Stimulated activated CD4-positive, alpha-beta T cell treated with anti-CD3 and anti-CD28 coated beads, Interleukin-4, amount 100 ng/mL, for 4 hours (primary cell): Measurements from ENCODE around the gene GALNT7.
"Not testable (repeated sequence)": the region's sequence is repeated elsewhere in the genome, so short reads cannot be mapped to it uniquely, and the experiment has no call there.

Source experiments
- DNase-seq, 2 experiments: peaks; one replicate each; pipeline ENCODE4 v3.0.0-alpha.2; 2020

GALNT7 gene

DNA sequence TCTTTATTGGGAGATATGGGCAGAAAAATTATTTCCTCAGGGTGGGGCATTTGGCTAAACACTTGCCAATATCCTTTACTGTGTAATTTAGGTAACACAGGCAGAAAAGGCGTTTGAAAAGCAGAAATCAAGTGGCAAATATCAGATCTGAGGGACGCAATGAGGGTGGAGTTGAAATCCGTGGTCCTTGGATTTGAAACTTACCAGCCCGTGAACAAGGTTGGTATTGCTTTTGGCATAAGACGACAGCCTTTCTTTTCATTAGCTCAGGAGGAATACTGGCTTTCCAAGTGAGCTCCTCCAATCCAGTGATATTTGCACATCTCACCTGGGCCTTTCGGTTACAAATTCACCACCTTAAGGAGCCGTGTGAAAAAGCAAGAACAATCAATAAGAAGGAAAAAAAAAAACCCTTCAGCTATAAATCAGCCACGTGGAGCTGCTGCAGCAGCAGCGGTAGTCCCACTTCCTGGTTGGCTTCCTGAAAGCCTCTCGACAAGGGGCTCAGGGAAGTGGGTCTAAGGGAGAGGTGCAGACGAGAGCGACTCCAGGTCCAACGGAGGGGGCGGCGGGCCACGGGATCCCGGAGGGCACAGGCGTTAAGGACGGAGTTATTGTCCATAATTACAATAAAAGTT lies 734 bp upstream of the GALNT7 start:
- peak; percentile 12 to 17 for DNase-seq

- DNase-seq, result no peak
These were observed 492 bp downstream of the GALNT7 start for GRCh38 chr4:173169178-173169427.

DNA sequence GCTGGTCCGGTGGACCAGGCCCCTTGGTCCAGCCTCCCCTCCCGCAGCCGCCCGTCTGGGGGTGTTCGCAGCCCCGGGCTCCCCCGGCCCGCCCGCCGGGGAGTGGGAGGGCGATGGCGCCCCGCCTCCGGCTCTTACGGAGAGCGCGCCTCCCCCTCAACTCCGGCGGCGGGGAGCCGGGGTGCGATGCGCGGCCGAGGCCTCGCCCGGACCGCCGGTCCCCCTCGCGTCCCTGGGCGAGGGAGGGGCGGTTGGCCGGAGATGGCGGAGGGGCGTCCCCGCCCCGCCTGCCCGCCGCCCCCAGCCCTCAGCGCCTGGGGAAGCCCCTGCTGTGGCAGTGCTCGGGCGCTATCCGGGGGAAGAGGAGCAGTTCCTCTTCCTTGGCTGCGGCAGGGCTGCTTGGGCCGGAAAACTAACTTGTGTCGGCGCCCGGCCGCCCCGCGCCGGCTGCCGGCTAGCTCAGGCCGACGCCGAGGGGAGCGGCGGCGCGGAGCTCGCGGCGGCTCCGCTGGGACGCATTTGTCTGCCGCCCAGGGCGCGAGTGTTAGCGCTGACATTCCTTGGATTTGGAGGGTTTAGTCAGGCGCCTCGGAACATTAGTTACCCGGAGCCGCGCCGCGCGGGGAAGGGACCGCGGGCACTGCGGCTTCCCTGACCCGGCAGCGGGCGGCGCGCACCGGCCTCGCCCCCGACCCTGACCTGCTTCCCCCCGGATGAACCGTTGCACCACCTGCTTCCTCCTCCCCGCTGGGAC lies 994 bp downstream of the GALNT7 start:
- DNase-seq, result peak; percentile 48 to 56

GRCh38 chr4:173170182-173170778 lies 1.7 kb downstream of the GALNT7 start:
- DNase-seq, result peak in 1 of 2 experiments; percentile 6

DNA sequence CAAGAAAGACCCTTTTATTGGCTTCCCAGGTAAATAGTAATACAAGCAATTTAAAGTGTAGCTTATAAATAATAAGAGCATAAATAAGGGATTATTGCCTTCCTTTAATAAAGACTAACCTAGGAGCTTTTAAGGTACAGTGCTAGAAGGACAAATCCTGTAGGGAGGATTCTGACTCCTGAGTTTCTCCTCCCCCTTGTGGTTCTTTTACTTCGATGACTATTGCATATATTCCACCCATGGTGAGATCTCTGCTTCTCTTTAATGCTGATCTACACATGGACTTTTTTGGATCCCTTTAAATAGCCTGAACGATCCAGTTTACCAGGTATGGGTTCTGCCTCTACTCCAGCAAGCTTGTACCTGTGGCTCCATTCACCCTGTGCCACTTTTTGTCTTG lies 2.5 kb downstream of the GALNT7 start:
- no peak for DNase-seq

DNA sequence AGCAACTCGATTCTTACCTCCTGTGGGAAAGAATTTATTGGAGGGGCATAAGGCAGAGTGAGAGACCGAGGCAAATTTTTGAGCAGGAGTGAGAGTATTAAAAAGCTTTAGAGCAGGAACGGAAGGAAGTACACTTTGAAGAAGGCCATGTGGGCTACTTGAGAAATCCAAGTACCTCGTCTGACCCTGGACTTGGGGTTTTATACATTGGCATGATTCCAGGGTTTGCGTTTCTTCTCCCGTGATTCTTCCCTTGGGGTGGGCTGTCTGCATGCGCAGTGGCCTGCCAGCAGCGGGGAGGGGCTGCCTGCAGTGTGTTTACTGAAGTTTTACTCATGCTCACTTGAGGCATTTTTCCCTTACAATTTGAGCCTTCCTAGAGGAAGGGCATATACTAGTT lies 3.4 kb downstream of the GALNT7 start:
- DNase-seq, result no peak

GRCh38 chr4:173174184-173174583 lies 5.6 kb downstream of the GALNT7 start:
- DNase-seq, result no peak

DNA sequence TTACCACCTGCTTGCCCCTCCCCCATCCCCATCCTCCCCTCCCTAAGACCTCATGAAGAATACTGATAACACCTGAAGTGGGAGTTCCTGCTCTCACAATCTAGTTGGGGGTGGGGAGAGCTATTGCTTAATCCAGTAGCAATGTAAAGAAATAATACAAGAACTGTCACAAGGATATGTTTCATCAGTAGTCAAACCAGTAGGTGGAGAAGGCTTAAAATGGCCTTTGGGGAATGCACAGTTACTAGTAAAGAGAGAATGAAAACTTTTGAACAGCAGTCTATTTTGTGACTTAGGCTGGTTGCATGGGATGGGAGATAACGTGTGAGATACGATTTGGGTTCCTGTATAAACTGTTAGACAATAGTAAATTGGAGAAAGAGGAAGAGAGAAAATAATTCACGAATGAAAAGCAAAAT lies 6.0 kb downstream of the GALNT7 start:
- DNase-seq, result no peak

- no peak for DNase-seq
These were observed 7.4 kb downstream of the GALNT7 start for GRCh38 chr4:173176010-173176409.

- no peak for DNase-seq
These were observed 8.6 kb downstream of the GALNT7 start for GRCh38 chr4:173177232-173177631.

DNA sequence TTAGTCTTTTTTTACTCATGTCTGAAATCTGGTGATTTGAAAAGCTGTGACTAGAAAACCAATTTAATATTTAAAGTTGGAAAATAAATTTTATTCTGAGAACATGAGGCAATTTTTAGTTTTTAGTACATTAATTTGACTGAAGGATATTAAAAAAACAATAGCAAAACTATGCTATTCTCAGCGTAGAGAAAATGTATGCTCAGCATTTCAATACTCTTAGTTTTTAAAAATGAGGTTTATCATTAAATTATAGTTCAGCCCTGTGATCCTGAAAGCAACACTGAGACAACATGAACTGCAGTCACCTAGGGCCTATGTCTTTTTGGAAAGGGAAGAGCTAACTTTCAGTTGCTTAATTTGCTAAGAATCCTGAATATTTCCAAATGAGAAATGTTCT lies 9.5 kb downstream of the GALNT7 start:
- DNase-seq, result no peak

GRCh38 chr4:173181848-173182247 lies 13.2 kb downstream of the GALNT7 start:
- no peak for DNase-seq

- no peak for DNase-seq
These were observed 13.8 kb downstream of the GALNT7 start for GRCh38 chr4:173182403-173182802.

- not testable (repeated sequence) for DNase-seq
These were observed 15.1 kb downstream of the GALNT7 start for GRCh38 chr4:173183659-173184247.

DNA sequence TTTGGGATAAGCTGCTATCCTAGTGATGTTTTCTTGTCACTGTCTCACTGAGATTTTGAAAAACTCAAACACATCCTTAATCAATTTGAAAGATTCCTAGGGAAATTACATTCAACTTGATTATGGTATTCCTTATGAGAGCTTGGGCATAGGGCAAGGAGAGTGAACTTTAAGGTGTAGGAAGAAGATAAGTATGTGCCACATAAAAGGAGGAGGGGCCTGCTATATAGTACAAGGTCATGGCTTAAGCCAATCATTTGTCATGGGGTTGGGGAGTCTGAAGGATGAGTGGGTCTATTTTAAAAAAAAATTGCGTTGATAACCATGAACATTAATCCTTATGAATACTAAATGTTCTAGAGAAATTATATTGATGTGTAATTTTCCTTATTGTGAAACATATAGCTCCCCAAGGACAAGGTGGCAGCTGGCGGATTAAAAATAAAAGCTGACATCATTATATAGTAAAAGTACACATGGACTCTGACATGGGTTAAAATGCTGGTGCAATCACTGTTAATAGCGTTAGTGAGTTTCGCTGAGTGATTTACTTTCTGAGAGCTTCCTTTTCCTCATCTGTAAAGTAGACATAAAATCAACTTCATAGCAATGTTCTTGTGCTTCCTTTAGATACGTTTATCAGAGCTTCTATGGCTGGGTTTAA lies 17.4 kb downstream of the GALNT7 start:
- DNase-seq, result no peak

DNA sequence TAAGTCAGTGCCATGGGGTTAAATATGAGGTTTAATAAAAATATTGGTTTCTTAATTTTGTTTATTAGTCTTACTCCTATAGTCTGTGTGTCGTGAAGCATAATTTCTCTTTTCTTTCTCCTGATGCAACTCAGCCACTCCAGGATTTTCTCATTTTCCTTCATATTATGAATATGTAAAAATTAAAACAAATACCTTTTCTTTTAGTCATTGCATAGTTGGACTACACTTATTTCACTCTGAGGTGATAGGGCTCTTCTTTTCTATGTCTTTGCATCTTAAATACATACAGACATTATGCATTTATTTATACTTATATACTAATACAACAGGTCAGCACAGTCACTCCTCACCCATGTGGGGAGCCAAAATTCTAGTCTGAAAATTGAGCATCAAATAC lies 19.1 kb downstream of the GALNT7 start:
- no peak for DNase-seq

GRCh38 chr4:173188648-173189047 lies 20.0 kb downstream of the GALNT7 start:
- no peak for DNase-seq

GRCh38 chr4:173189117-173189693 lies 20.6 kb downstream of the GALNT7 start:
- DNase-seq, result no peak

DNA sequence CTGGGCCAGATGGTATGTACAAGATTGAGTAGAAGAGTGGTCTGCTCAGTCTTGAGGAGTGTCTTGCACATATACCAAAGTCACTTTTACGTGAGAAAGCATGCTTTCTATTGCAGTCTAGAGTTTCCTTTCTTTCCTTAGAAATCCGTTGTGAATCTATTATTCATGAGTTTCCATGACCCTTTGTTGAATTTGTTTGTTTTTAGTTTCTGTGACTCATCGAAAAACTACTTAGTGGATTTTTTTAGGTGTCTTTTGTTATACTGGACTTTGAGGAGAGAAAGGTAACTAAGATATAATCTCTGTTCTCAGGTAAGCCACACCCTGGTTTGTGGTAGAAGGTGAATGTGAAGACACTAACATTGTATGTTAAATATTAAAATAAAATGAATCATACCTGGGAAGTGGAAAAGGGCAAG lies 23.0 kb downstream of the GALNT7 start:
- no peak for DNase-seq

DNA sequence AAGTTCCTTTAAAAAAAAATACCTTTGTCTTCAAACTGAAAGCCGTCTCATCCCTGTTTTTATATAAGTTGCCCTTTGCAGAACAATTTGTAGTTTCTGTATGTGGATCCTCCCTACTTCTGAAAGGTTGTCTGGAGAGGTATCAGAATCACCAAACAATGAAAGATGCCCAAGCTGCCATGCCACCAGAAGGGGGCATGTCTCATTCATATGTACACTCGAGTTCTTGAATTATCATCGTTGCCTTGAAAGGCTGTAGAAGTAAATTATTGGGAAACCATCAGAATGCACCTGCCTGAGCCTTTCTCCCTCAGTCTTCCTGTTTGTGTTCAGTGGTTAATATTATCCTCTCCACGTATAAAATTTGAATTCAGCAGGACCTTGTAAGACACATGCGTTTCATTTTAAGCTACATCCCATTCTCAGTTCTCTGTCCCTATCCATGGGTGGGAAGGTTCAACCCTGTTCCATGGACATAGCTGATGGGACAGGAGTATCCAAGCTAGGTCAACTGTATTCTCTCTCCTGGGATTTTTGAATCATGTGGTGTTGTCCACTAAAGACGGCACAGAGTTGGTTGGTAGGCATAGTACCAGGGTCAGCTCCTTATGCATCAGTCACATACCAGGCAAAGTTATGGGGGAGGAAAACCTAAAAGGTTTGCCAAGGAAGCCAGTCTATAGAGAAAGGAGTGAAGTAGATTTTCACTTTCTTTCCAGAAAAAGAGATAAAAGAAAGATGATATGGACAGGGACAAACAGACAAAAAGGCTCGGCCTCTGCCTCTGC lies 24.0 kb downstream of the GALNT7 start:
- DNase-seq, result no peak

GRCh38 chr4:173194157-173194556 lies 25.5 kb downstream of the GALNT7 start:
- DNase-seq, result no peak

DNA sequence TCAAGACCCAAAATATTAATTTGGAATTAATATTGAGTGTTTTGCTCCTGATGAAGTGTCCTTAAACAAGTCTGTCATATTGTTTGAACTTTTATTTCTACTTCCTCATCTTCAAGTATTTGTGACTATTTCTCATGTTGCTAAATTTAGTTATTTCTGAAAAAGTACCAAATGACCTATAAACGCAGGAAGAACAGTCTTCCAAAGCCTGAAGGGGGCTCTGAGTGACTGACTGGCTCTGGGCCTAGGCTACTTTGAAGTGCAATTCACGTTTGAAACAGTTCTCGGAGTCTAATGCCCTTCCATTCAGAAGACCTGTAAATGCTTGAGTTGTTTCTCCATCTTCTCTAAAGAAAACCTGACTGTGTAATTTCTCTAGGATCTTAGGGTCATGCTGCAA lies 26.5 kb downstream of the GALNT7 start:
- DNase-seq, result no peak
